ENCODE data around the gene SYT17.
"Not testable (repeated sequence)": the region's sequence is repeated elsewhere in the genome, so short reads cannot be mapped to it uniquely, and the experiment has no call there.

The SYT17 gene

DNA sequence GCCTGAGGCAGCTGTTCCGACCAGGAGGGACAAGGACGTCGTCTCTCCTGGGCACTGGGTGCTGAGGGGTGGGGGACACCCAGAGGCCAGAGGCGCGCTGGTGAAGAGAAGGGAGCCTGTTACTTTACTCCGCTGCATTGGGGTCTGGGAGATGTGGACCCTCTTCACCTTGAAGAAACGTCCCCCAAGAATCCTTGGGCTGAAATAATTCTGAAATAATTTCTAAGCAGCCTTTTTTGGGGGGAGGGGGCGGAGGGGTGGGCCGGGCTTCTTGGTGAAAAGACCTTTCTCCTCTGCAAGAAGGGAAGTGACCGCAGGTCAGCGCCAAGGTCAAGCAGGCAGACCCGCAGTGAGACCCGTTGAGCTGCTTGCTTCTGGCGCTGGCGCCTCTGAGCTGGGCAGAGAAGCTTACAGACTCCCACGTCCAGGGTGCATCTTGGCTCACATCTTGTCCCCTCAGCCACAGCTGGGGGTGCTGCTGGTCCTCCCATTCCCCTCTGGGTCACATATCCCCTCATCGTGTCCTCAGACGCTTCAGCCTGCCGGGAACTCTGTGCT is 1.1 kb downstream of the SYT17 start:
- no peak for DNase-seq
- in situ Hi-C loops (cut with HindIII; ENCODE audit: low pct_ligation_motif_present, low pct_unique_long_range_greater_than_20kb, low sequenced_read_pairs) = no loop called here

DNA sequence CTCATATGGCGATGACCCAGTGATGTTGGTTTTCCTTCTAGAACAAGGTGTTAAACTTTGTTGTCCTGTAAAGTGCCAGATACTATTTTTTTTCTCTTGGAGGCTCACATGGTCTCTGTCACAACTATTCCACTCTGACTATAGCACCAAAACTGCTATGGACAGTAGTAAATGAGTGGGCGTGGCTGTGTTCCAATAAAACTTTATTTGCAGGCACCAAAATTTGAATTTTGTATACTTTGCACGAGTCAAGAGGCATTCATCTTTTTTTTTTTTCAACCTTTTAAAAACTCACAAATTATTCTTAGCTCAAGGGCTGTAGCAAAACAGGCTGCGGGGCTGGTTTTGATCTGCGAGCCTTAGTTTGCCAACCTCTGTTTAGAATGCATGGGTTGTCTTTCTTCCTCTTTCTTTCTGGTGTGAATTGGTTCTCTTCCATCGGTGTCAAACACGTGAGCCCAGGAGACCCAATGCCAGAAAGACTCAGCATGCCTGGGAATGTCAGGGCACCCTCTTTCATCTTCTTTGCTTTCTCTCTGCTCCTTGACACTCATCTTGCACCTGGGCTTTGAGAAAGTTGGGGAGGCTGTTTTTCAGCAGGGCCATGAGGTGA is 2.1 kb downstream of the SYT17 start:
- DNase-seq = no peak
- in situ Hi-C loops (cut with HindIII; ENCODE audit: low pct_ligation_motif_present, low pct_unique_long_range_greater_than_20kb, low sequenced_read_pairs) = no loop called here

DNA sequence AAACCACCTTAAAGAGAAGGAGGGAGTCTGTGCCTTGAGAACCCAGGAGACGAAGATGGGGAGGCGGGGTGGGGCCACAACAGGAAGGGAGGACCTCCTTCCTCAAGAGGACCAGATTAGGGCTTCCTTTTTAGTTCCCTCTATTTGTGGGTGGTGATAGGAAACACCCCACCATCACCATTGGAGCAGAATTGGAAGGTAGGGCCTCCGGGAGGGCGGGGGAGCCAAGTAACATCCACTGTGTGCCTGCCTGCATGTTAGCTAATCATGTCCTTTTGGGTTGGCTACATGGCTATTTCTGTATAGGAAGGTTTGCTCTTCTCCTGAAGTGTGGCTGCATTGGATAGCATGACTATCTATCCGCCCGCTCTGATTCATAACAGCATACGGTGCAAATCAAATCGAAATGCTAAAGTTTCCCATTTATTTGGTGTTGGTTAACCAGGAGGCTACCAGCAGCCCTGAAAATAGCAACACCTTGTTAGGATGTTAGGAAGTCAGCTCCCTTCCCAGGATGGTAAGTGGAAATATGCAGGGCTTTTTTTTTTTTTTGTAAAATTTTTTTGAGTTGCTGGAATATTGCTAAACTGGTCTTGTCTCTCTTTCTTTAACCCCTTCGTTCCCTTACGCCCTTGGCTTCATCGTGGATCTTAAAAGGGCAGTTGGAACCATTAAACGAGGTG is 4.2 kb downstream of the SYT17 start:
- in situ Hi-C loops (cut with HindIII; ENCODE audit: low pct_ligation_motif_present, low pct_unique_long_range_greater_than_20kb, low sequenced_read_pairs) = no loop called here
- no peak for DNase-seq

DNA sequence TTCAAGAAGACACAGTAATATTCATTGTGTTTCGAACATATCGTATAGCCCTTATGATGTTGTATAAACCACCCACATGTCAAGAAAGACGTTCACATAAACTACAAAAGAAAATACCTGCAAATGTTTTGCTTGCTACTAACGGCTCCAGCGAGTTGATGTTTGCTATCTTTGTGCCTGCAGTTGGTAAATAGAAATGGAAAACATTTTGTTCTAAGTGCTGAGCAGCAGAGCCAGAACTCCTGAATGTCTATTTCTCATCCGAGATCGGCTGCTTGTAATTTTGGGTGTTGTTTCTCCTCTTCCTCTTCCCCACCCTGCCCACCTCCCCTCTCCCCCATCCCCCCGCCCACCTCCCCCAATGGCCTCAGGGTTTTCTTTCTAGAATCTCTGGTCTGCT is 5.0 kb downstream of the SYT17 start:
- no peak for DNase-seq
- in situ Hi-C loops (cut with HindIII; ENCODE audit: low pct_ligation_motif_present, low pct_unique_long_range_greater_than_20kb, low sequenced_read_pairs) = no loop called here

DNA sequence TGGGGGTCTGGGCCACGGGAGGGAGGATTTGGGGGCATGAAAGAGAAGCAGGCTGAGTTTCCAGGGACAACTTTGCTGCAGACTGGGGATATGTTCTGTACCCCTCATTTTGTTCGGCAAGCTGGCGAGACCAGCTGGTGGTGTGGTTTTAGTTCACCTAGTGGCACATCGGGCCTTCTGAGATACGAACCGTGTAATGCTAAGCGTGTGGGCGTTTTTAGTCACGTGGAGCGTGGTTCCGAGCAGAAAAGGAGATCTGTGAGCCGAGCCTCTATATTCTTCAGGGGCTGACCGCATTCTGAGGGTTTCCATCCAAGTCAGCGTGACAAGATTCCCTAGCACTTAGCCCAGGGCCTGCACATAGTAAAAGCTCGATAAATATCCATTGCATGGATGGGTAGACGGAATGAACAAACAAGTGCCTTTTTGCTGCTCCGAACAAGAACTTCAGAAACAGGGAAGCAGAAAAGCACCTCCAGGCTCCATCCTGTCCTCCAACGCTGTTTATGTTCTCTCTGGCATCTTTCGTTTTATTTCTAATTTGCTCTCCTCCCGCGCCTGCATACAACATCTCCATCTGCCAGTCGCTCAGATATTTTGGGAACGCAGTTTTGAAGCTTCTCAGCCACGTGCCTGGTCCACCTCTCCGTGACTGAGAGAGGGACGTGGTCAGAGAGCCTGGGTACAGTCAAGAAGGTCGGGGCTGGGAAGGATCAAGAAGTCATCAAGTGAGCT is 5.8 kb downstream of the SYT17 start:
- DNase-seq = no peak
- in situ Hi-C loops (cut with HindIII; ENCODE audit: low pct_ligation_motif_present, low pct_unique_long_range_greater_than_20kb, low sequenced_read_pairs) = no loop called here

DNA sequence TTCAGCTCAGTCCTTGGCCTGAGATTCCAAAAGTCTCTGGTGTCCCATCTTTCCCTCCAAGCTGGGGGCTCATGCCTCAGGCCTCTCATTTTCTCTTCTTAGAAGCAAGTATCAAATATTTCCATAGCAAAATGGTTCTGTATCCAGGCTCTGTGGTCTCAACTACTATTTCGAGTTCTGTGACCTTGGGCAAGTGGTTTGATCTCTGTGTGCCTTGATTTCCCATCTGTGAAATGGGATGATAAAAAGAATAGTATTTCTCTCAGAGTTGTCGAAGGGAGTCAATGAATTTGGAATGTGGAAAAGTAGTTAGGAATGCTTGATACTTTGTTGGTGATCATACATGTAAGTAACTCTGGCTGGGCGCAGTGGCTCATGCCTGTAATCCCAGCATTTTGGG is 6.4 kb downstream of the SYT17 start:
- in situ Hi-C loops (cut with HindIII; ENCODE audit: low pct_ligation_motif_present, low pct_unique_long_range_greater_than_20kb, low sequenced_read_pairs) = no loop called here

DNA sequence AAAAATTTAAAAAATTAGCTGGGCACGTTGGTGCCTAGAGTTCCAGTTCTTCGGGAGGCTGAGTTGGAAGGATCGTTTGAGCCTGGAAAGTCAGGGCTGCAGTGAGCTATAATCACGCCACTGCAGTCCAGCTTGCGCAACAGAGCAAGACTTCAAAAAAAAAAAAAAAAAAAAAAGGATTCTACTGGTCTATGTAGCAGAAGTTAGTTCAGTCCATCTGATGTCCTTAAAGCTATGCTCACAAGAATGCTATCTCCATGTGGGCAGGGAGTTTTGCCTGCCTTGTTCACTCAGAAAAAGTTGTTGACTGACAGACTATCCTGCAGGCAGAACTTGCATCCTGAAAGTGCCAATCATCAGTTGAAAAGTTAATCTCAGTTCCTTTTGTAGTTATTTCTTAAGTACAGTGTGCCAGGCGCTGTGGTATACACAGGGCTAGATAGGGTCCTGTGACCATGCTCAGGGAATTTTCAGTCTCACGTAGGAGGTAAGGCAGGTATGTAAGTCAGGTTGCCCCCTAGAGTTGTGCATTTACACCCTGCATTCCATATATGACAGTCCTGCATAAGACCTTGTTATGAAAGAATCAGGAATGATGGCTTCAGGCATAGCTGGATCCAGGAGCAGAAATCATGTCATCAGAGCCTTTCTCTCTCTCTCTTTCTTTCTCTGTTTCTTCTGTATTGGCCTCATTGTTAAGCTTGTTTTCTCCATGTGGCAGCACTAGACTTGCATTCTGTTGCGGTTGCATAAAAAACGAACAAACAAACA is 7.6 kb downstream of the SYT17 start:
- DNase-seq = no peak
- in situ Hi-C loops (cut with HindIII; ENCODE audit: low pct_ligation_motif_present, low pct_unique_long_range_greater_than_20kb, low sequenced_read_pairs) = no loop called here

More for the DNA sequence above, 6.4 kb downstream of the SYT17 start:
- DNase-seq = no peak

DNA sequence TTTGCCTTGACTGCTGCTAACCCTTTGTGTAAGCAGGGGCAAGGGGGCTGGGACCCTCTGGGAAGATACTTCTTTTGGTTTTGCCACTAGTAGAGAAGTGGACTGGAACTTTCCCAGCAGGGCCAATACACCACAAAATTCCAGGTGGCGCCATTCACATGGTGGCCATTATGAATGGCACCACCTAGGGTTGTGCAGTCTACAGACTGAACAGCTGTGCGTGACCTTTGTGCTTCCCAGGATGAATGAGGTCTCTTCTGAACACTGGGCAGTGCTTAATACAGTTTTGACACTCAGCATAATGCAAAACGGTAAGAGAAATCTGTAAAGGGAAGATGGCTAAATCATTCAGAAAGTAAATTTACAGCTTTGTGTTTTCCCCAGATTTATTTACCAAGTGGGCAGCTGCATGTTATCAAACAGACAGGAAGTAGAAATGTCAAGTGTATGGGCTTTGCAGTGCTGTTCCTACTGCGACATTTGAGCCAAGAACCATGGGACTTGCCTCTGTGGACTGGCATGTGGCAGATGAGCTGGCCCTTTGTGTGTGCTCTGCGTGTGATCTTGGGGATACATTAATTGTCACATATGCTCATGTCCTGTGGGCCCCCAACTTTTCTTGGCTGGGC is 9.2 kb downstream of the SYT17 start:
- peak; percentile 15 for DNase-seq
- in situ Hi-C loops (cut with HindIII; ENCODE audit: low pct_ligation_motif_present, low pct_unique_long_range_greater_than_20kb, low sequenced_read_pairs) = no loop called here

DNA sequence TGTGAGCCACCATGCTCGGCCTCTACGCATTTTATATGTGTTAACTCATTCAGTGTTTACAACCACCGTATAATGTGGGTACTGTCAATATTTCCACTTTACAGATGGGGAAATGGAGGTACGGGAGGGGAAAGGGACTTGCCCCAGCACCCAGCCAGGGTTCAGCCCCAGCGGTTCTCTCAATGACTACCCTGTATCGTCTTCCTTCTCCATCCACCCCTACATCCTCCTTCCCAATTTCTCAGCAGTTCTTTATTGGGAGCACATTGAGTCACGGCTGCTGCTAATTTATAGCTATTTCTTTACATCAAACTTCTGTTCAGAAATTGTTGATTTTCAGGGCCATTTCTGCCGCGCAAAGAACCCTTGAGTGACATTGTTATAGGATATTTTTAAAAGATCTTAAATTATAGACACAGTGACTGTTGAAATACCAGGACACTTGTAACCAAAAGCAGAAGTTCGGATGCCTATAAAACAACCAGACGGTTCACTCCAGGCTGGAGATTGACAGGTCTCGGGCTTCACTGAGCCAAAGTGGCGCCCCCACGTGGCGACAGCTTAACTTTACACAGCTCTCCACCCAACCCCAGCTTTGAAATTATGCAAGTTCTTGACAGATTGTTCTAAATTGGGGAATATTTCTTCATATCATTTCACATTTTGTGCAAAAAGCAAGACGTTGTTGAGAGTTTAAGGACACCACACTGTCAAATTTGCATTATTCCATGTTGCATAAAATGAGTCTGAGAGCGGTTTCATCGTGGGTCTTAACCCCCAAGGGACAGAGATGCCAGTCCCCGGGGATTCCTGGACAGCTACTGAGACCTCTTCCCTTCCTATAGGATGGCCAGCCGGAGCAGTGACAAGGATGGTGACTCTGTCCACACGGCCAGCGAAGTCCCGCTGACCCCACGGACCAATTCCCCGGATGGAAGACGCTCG is 11.8 kb downstream of the SYT17 start:
- peak; percentile 69 for DNase-seq
- in situ Hi-C loops (cut with HindIII; ENCODE audit: low pct_ligation_motif_present, low pct_unique_long_range_greater_than_20kb, low sequenced_read_pairs) = no loop called here

DNA sequence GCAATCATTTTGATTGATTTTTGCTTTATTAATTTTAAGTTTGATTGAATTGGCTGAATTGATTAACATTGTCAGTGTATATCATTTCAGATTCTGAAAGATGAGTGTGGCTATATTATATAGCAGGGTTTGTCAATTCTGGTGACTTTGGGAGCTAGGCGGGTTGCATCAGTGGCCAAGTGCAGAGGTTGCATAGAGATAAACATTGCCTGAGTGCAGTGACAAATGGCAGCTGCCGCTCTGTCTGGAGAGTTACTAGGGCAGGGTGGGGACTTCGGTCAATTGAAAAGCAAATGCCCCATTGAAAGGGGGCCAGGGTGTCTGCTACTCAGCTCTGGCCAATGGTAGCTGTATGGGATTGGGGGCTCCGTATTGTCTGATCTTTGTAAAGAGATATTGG is 12.7 kb downstream of the SYT17 start:
- in situ Hi-C loops (cut with HindIII; ENCODE audit: low pct_ligation_motif_present, low pct_unique_long_range_greater_than_20kb, low sequenced_read_pairs) = no loop called here
- no peak for DNase-seq

DNA sequence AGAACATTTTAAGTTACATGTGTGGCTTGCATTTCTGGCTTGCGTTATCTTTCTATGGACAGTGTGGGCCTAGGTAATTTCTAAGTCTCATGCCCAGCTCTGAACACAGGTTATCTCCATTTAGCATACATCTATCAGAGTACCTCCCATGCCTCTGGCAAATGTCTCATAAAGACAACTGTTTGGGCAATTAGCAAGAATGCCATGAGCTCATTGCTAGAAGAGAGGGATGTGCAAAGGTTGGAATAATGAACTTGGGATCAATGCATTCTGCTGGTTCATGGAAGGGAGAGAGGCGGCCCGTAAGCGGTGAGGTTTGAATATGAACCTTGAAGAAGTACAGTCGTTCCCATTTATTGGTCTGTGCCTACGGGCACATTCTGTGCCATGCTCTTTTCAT is 14.4 kb downstream of the SYT17 start:
- in situ Hi-C loops (cut with HindIII; ENCODE audit: low pct_ligation_motif_present, low pct_unique_long_range_greater_than_20kb, low sequenced_read_pairs) = no loop called here
- DNase-seq = no peak

DNA sequence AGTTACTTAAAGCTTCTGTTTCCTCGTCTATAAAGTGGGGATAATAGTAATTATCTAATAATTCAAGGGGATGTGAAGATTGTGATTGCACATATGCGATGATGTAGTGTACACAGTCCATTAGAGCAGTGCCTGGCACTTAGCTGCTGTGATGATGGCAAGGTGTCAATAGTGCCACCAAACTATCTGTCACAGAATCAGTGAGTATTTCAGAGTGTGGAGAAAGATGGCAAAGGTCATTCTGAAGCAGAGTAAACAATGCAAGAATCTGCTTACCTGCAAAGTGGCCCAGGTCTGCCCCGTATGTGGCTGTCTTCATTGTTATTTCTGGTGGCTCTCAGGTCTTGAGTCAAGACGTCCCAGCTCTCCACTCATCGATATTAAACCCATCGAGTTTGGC is 15.1 kb downstream of the SYT17 start:
- in situ Hi-C loops (cut with HindIII; ENCODE audit: low pct_ligation_motif_present, low pct_unique_long_range_greater_than_20kb, low sequenced_read_pairs) = no loop called here
- no peak for DNase-seq

DNA sequence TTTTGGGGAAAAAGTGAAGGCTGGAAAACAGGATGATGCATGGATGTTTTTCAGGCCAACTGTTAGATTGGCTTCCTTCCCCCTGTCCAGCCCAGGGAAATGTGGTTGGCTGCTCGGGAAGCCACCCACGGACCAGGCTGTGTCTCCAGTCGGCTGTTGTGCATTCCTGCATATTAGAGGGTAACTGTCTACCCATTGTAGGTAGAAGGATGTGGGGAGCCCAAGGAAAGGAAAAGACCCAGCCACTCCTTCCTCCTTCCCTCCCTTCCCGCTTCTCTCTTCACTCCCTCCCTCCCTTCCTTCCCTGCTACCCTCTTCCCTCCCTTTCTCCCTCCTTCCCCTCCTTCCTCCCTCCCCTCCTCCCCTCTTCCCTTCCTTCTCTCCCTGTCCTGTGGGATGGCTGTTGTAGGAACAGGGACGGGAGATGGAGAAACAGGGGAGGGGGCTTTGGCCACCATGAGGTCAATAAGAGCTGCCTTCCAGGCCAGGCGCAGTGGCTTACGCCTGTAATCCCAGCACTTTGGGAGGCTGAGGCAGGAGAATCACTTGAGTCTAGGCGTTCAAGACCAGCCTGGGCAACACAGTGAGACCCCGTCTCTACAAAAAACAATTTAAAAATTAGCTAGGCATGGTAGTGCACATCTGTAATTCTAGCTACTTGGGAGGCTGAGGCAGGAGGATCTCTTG is 16.9 kb downstream of the SYT17 start:
- DNase-seq = no peak
- in situ Hi-C loops (cut with HindIII; ENCODE audit: low pct_ligation_motif_present, low pct_unique_long_range_greater_than_20kb, low sequenced_read_pairs) = no loop called here

DNA sequence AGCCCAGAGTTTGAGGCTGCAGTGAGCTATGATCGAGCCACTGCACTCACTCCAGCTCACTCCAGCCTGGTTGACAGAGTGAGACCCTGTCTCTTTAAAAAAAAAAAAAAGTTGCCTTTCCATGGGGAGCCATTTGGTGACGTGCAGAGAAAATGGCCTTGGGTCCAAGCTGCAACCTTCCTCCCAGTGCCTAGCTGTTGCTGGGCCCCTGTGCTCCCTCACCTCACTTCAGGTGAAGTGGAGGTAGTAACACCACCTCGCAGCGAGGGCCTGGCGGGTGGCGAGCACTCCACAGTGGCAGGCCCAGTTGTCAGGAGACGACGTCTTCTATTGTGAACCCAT is 17.4 kb downstream of the SYT17 start:
- in situ Hi-C loops (cut with HindIII; ENCODE audit: low pct_ligation_motif_present, low pct_unique_long_range_greater_than_20kb, low sequenced_read_pairs) = no loop called here
- no peak for DNase-seq

DNA sequence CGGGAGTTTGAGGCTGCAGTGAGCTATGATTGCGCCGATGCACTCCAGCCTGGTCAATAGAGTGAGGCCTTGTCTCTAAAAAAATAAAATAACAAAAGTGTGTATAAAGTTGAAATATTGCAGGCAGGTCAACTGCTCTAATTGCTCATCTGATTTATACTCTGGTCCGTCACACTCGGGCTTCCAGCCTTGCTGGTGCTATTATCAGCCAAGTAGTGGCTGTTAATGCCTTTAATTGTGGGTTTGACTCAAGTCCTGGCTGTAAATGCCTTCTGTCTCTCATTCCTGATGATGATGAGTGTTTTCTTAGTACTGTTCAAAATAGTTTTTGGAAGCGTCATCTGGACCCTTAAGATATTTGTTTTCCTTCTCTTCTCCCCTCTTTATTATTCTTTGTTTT is 18.4 kb downstream of the SYT17 start:
- in situ Hi-C loops (cut with HindIII; ENCODE audit: low pct_ligation_motif_present, low pct_unique_long_range_greater_than_20kb, low sequenced_read_pairs) = no loop called here
- no peak for DNase-seq

DNA sequence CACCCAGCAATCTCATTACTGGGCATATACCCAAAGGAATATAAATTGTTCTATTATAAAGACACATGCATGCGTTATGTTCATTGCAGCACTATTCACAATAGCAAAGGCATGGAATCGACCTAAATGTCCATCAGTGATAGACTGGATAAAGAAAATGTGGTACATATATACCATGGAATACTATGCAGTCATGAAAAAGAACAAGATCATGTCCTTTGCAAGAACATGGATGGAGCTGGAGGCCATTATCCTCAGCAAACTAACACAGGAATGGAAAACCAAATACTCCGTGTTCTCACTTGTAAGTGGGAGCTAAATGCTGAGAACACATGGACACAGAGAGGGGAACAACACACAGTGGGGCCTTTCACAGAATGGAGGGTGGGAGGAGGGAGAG is 19.9 kb downstream of the SYT17 start:
- DNase-seq; in situ Hi-C loops (cut with HindIII; ENCODE audit: low pct_ligation_motif_present, low pct_unique_long_range_greater_than_20kb, low sequenced_read_pairs): not testable (repeated sequence)

DNA sequence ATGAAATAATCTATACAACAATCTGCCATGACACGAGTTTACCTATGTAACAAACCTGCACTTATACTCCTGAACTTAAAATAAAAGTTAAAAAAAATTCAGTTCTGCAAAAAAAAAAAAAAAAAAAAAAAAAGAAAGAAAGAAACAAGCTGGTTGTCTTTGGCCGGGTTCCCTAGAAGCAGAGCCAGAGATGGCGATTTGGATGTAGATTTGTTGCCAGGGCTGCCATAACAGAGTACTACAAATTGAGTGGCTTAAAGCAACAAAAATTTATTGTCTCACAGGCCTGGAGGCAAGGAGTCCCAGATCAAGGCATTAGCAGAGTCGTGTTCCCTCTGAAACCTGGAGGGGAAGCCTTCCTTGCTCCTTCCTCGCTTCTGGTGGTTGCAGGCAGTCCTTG is 20.4 kb downstream of the SYT17 start:
- DNase-seq = no peak
- in situ Hi-C loops (cut with HindIII; ENCODE audit: low pct_ligation_motif_present, low pct_unique_long_range_greater_than_20kb, low sequenced_read_pairs) = no loop called here

Data from ACHN (cell line).